Osteocyte (in vitro differentiated cells): ENCODE data around the gene DPH2. TPM values are rescaled to one million over a fixed set of nuclear protein-coding genes. Genes with fewer than 3 reads are reported as not detected.
A peak's percentile ranks its signal among the peaks of the same experiment; 100 is the strongest.

Experiments used
- DNase-seq: peaks from one replicate; pipeline ENCODE4 v3.0.0; 2021; ENCODE audit warnings: mixed read lengths; ENCODE audit not compliant: unreplicated experiment; ENCODE audit errors: extremely low spot score
- H3K27ac Mint-ChIP-seq: one replicate; pipeline ENCODE4 v1.8.0; 2021; ENCODE audit warnings: mild to moderate bottlenecking, mixed read lengths; ENCODE audit not compliant: unreplicated experiment
- H3K27me3 Mint-ChIP-seq: one replicate; pipeline ENCODE4 v1.8.0; 2021; ENCODE audit warnings: mixed read lengths; ENCODE audit not compliant: unreplicated experiment
- H3K36me3 Mint-ChIP-seq: one replicate; pipeline ENCODE4 v1.8.0; 2021; ENCODE audit warnings: mixed read lengths; ENCODE audit not compliant: unreplicated experiment
- H3K4me1 Mint-ChIP-seq: one replicate; pipeline ENCODE4 v1.8.0; 2021; ENCODE audit warnings: mixed read lengths; ENCODE audit not compliant: unreplicated experiment
- H3K4me3 Mint-ChIP-seq: one replicate; pipeline ENCODE4 v1.8.0; 2021; ENCODE audit warnings: mild to moderate bottlenecking, moderate library complexity, mixed read lengths; ENCODE audit not compliant: unreplicated experiment
- H3K9me3 Mint-ChIP-seq: one replicate; pipeline ENCODE4 v1.8.0; 2021; ENCODE audit warnings: mixed read lengths; ENCODE audit not compliant: unreplicated experiment
- CTCF ChIP-seq: fragments of 200-600 bp; sonication (generic); IDR thresholded peaks from 2 replicates; pipeline ENCODE4 v1.5.0; 2021; ENCODE audit warnings: antibody characterized with exemption, mild to moderate bottlenecking, moderate library complexity
- total RNA-seq: library from RNA; stranded (reverse); gene quantifications from 2 replicates; pipeline ENCODE4 v1.2.1, GENCODE V29; 2021

Gene DPH2
- total RNA-seq, 1 donor from 2014 or later = 22.4 TPM

- Mint-ChIP-seq H3K4me3 (peak overlapping the region; percentile 51), H3K27me3 (no peaks in the 10 kb centered on the region), H3K27ac (peak overlapping the region; percentile 14), H3K4me1 (peaks cover 52% of the 10 kb centered on the region), H3K9me3 (no peaks in the 10 kb centered on the region), H3K36me3 (peaks cover 17% of the 10 kb centered on the region)
- DNase-seq = no peak
- TF ChIP-seq CTCF = no peak
These were observed 7.8 kb downstream of the DPH2 start for GRCh38 chr1:43977376-43978263.

GRCh38 chr1:43978264-43978550 is 8.4 kb downstream of the DPH2 start:
- peaks cover 16% of the 10 kb centered on the region for H3K36me3 Mint-ChIP-seq
- no peak for DNase-seq
- peak overlapping the region; percentile 80 for H3K4me3 Mint-ChIP-seq
- peaks cover 56% of the 10 kb centered on the region for H3K4me1 Mint-ChIP-seq
- peak overlapping the region; percentile 14 for H3K27ac Mint-ChIP-seq
- no peaks in the 10 kb centered on the region for H3K27me3 Mint-ChIP-seq
- no peaks in the 10 kb centered on the region for H3K9me3 Mint-ChIP-seq
- TF ChIP-seq CTCF = no peak

DNA sequence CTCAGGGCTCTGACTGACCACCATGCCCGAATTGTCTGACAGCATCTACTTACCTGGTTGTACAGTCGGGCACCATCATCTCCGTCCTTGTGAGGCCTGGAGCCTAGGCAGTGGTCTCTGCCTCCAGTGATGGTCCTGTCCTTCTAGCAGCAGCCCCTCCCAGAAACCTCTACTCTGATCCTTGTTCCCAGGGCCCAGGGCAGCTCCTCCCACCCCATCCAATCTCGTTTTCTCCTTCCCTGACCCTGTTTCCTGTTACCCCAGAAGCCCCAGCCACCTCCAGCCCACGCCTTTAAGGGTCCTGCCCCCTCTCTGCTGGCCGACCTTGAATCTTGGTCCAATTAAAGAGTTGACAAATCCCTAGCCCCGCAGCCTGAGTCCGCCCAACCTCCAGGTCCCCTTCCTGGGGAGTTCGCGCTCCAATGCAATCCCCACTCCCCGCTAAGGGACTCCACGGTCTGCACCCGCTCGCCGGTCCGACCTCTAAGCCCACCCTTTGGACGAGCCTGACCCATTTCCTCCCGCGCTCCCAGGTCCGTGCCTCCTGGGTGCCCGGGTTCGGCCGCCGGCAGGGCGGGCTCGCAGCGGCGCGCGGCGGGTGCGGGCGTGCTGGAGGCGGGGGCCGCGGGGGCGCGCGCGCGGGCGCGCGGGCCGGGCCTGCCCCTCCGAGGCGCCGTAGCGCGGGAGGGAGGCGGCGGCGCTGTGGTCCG is 8.9 kb downstream of the DPH2 start, which contains the start of gene B4GALT2:
TSS of gene B4GALT2 (plus strand) at position 660 of the 710 bp plus-strand sequence. CDS start 1,951 bp downstream, outside the sequence.
- peak within 1 kb of the TSS; percentile 82 for H3K27ac Mint-ChIP-seq

GRCh38 chr1:43979261-43979527 is 9.4 kb downstream of the DPH2 start:
- H3K4me1 Mint-ChIP-seq = peaks cover 52% of the 10 kb centered on the region
- H3K27ac Mint-ChIP-seq = no peak overlapping the region
- no peaks in the 10 kb centered on the region for H3K27me3 Mint-ChIP-seq
- no peaks in the 10 kb centered on the region for H3K9me3 Mint-ChIP-seq
- no peak for DNase-seq
- H3K4me3 Mint-ChIP-seq = no peak overlapping the region
- TF ChIP-seq CTCF = no peak
- peaks cover 16% of the 10 kb centered on the region for H3K36me3 Mint-ChIP-seq

More for the DNA sequence above, 8.9 kb downstream of the DPH2 start, which contains the start of gene B4GALT2:
- Mint-ChIP-seq H3K9me3 (no peaks in the 10 kb centered on the region), H3K27me3 (no peaks in the 10 kb centered on the region), H3K36me3 (peaks cover 16% of the 10 kb centered on the region), H3K4me3 (peak within 1 kb of the TSS; percentile 83), H3K4me1 (peaks cover 57% of the 10 kb centered on the region)
- no peak for DNase-seq
- TF ChIP-seq CTCF = no peak

- no peaks in the 10 kb centered on the region for H3K9me3 Mint-ChIP-seq
- no peaks in the 10 kb centered on the region for H3K27me3 Mint-ChIP-seq
- no peak for DNase-seq
- H3K36me3 Mint-ChIP-seq = peaks cover 16% of the 10 kb centered on the region
- H3K27ac Mint-ChIP-seq = peak overlapping the region; percentile 81
- peaks cover 51% of the 10 kb centered on the region for H3K4me1 Mint-ChIP-seq
- peak overlapping the region; percentile 83 for H3K4me3 Mint-ChIP-seq
- no peak for TF ChIP-seq CTCF
These were observed 9.9 kb downstream of the DPH2 start for GRCh38 chr1:43979528-43980254.
